HepG2 (cell line): ENCODE data around the gene CHCHD6. TPM values are rescaled to one million over a fixed set of nuclear protein-coding genes. Genes with fewer than 3 reads are reported as not detected.

Experiments
- ATAC-seq: fragments of 200-7000 bp; cut with Tn5 transposase; 3 replicates; pipeline ENCODE4 v1.9.1; 2020; ENCODE audit warnings: mild to moderate bottlenecking, moderate library complexity
- BruUV-seq: library from RNA; stranded (reverse); fragments of 400-500 nt; replicated peaks from 2 replicates; lab custom pipeline; 2021; lab: Mats Ljungman, UMichigan
- CTCF ChIA-PET: fragments of 300-600 bp; formaldehyde crosslinking; extraction: SDS; loops from one replicate; lab custom pipeline; 2021; ENCODE audit warnings: low total read pairs, inconsistent platforms, low intra/inter-chr PET ratio; lab: Yijun Ruan, JAX
- POLR2A ChIA-PET: fragments of 350-600 bp; sonication (Branson Sonifier 250); formaldehyde crosslinking; loops from one replicate; lab custom pipeline; 2020; ENCODE audit warnings: antibody characterized with exemption, inconsistent platforms; lab: Yijun Ruan, JAX
- DNase-seq: peaks from one replicate; pipeline ENCODE4 v3.0.0-alpha.2; 2015; ENCODE audit warnings: low spot score
- FAIRE-seq: peaks from 3 replicates; lab custom pipeline; 2011; peaks lifted over from hg19 to GRCh38; lab: Jason Lieb, UNC
- H2AFZ ChIP-seq: one replicate; pipeline ENCODE4 v1.6.1; 2011; ENCODE audit warnings: low read length, inconsistent platforms
- H3K27ac ChIP-seq: fragments of 300-600 bp; 3 replicates; pipeline ENCODE4 v1.8.0; 2011; ENCODE audit warnings: mixed run types, mild to moderate bottlenecking, mixed read lengths, low read length, inconsistent platforms; ENCODE audit not compliant: insufficient read depth; ENCODE audit errors: extremely low read length
- H3K27me3 ChIP-seq, 2 experiments: fragments of 200-600 bp in 1 of 2; 2 replicates in 1 of 2; 3 replicates in 1 of 2; pipeline versions ENCODE4 v1.6.0 to v1.8.0; 2011; ENCODE audit warnings: low read length in 2 of 2, mild to moderate bottlenecking in 2 of 2, moderate library complexity in 2 of 2, inconsistent platforms in 1 of 2; ENCODE audit not compliant: insufficient read depth in 2 of 2, control insufficient read depth in 1 of 2
- H3K36me3 ChIP-seq, 2 experiments: fragments of 200-600 bp in 1 of 2; replicated peaks in 1 of 2; 2 replicates in 1 of 2; 3 replicates in 1 of 2; pipeline versions ENCODE4 v1.5.1 to v1.8.0; 2011; ENCODE audit warnings: low read length in 2 of 2, inconsistent platforms in 1 of 2; ENCODE audit not compliant: insufficient read depth in 2 of 2, control insufficient read depth in 1 of 2
- H3K4me1 ChIP-seq: 2 replicates; pipeline ENCODE4 v1.5.1; 2012; ENCODE audit warnings: low read length, inconsistent platforms; ENCODE audit not compliant: insufficient read depth
- H3K4me2 ChIP-seq: 2 replicates; pipeline ENCODE4 v1.6.0; 2011; ENCODE audit warnings: low read depth, low read length, inconsistent platforms
- H3K4me3 ChIP-seq, 3 experiments: fragments of 200-600 bp in 1 of 3; sonication (generic), shearing (Covaris generic) in 1 of 3; replicated peaks in 1 of 3; 2 replicates each; pipeline ENCODE4 v1.5.1; 2011 to 2016; ENCODE audit warnings: low read length in 3 of 3, inconsistent platforms in 2 of 3, low read depth in 2 of 3, mild to moderate bottlenecking in 2 of 3, control low read depth in 1 of 3, mixed read lengths in 1 of 3; ENCODE audit not compliant: insufficient read depth in 1 of 3
- H3K79me2 ChIP-seq: one replicate; pipeline ENCODE4 v1.6.1; 2011; ENCODE audit warnings: low read length, inconsistent platforms; ENCODE audit not compliant: insufficient read depth
- H3K9ac ChIP-seq: 2 replicates; pipeline ENCODE4 v1.6.0; 2011; ENCODE audit warnings: mild to moderate bottlenecking, low read depth, low read length, inconsistent platforms; ENCODE audit not compliant: insufficient read depth
- H3K9me3 ChIP-seq: 2 replicates; pipeline ENCODE4 v1.5.1; 2012; ENCODE audit warnings: mild to moderate bottlenecking, low read length
- H4K20me1 ChIP-seq: 2 replicates; pipeline ENCODE4 v1.6.0; 2011; ENCODE audit warnings: inconsistent platforms, mild to moderate bottlenecking, low read length, moderate library complexity; ENCODE audit not compliant: insufficient read depth
- ATF6 ChIP-seq: sonication (generic); formaldehyde crosslinking; conservative IDR thresholded peaks from 2 replicates; pipeline ENCODE4 v1.4.0; 2020; ENCODE audit warnings: missing genetic modification reagents
- CERS6 ChIP-seq: sonication (generic); formaldehyde crosslinking; IDR thresholded peaks from 2 replicates; pipeline ENCODE4 v1.5.0; 2020; ENCODE audit warnings: missing genetic modification reagents
- CHD2 ChIP-seq: IDR thresholded peaks from 2 replicates; pipeline ENCODE4 v1.6.1; 2011; ENCODE audit warnings: low read depth, low read length, improper control_type of control experiment
- DPF2 ChIP-seq: sonication (generic); formaldehyde crosslinking; IDR thresholded peaks from 2 replicates; pipeline ENCODE4 v1.4.0; 2020; ENCODE audit warnings: mild to moderate bottlenecking, low read depth, missing genetic modification reagents, borderline replicate concordance
- EEA1 ChIP-seq: sonication (generic); formaldehyde crosslinking; IDR thresholded peaks from 2 replicates; pipeline ENCODE4 v1.5.1; 2020; ENCODE audit warnings: mild to moderate bottlenecking, missing genetic modification reagents, borderline replicate concordance
- ETS1 ChIP-seq: sonication (generic); formaldehyde crosslinking; IDR thresholded peaks from 2 replicates; pipeline ENCODE4 v1.4.0; 2020; ENCODE audit warnings: missing genetic modification reagents
- GZF1 ChIP-seq: sonication (generic); formaldehyde crosslinking; IDR thresholded peaks from 2 replicates; pipeline ENCODE4 v1.5.1; 2020; ENCODE audit warnings: mild to moderate bottlenecking, missing genetic modification reagents
- HNRNPH1 ChIP-seq: fragments of 200-400 bp; formaldehyde crosslinking; optimal IDR thresholded peaks from 2 replicates; pipeline ENCODE3; 2017; ENCODE audit warnings: mild to moderate bottlenecking, low read depth, low read length
- MXI1 ChIP-seq: IDR thresholded peaks from 3 replicates; pipeline ENCODE4 v1.6.1; 2012; ENCODE audit warnings: low read depth, low read length, inconsistent platforms, borderline replicate concordance
- NFIB ChIP-seq: sonication (generic); formaldehyde crosslinking; IDR thresholded peaks from 2 replicates; pipeline ENCODE4 v1.9.0; 2021; ENCODE audit warnings: missing genetic modification reagents, mild to moderate bottlenecking, borderline replicate concordance
- NFKB2 ChIP-seq: sonication (generic); formaldehyde crosslinking; IDR thresholded peaks from 2 replicates; pipeline ENCODE4 v1.4.0; 2020; ENCODE audit warnings: missing genetic modification reagents, borderline replicate concordance
- POLR2A ChIP-seq, 2 experiments: IDR thresholded peaks; 2 replicates each; pipeline ENCODE4 v1.6.1; 2011; ENCODE audit warnings: low read depth in 2 of 2, low read length in 2 of 2, mild to moderate bottlenecking in 1 of 2, moderate library complexity in 1 of 2; ENCODE audit not compliant: insufficient read depth in 1 of 2
- RBM39 ChIP-seq: fragments of 200-400 bp; formaldehyde crosslinking; IDR thresholded peaks from one replicate; pipeline ENCODE4 v1.6.1; 2018; ENCODE audit warnings: antibody characterized with exemption, mild to moderate bottlenecking, low read depth, low read length; ENCODE audit not compliant: poor library complexity, severe bottlenecking
- SOX6 ChIP-seq, 2 experiments: fragments of 450-650 bp in 1 of 2; sonication (generic) in 1 of 2; formaldehyde crosslinking in 1 of 2; IDR thresholded peaks; 2 replicates each; pipeline versions ENCODE4 v1.4.0 to v1.6.1; 2017 to 2020; ENCODE audit warnings: antibody characterized with exemption in 1 of 2, mild to moderate bottlenecking in 1 of 2, missing genetic modification reagents in 1 of 2
- TBX3 ChIP-seq: fragments of 450-650 bp; IDR thresholded peaks from 2 replicates; pipeline ENCODE4 v1.6.1; 2017; ENCODE audit warnings: antibody characterized with exemption, mild to moderate bottlenecking, inconsistent platforms, borderline replicate concordance
- THYN1 ChIP-seq: sonication (generic); formaldehyde crosslinking; IDR thresholded peaks from 2 replicates; pipeline ENCODE4 v1.8.1; 2023; ENCODE audit warnings: low read depth, mild to moderate bottlenecking, moderate library complexity, missing genetic modification reagents, borderline replicate concordance
- ZFP1 ChIP-seq: IDR thresholded peaks from 2 replicates; pipeline ENCODE4 v1.6.1; 2016
- ZNF350 ChIP-seq: sonication (generic); formaldehyde crosslinking; IDR thresholded peaks from 2 replicates; pipeline ENCODE4 v1.4.0; 2020; ENCODE audit warnings: mild to moderate bottlenecking, low read depth, missing genetic modification reagents, borderline replicate concordance
- ZNF747 ChIP-seq: sonication (generic); formaldehyde crosslinking; IDR thresholded peaks from 2 replicates; pipeline ENCODE4 v1.8.1; 2023; ENCODE audit warnings: missing genetic modification reagents, mild to moderate bottlenecking, borderline replicate concordance
- WGBS: methylation state at CpG from one replicate; pipeline ENCODE4 v1.1.6; 2017; ENCODE audit warnings: low lambda C conversion rate; 5-methylcytosine and 5-hydroxymethylcytosine counted together
- in situ Hi-C: cut with HindIII; loops from 2 replicates; pipeline ENCODE4 v1.10.0; 2017; ENCODE audit warnings: low pct_unique_long_range_greater_than_20kb; ENCODE audit not compliant: extremely low pct_ligation_motif_present
- intact Hi-C: fragments of 100-400 bp; cut with micrococcal nuclease; formaldehyde crosslinking; loops from one replicate; pipeline ENCODE4 v1.10.0; 2022; ENCODE audit not compliant: unreplicated experiment
- polyA plus RNA-seq, 8 experiments: library from polyadenylated mRNA; depleted of rRNA in 3 of 8; stranded (reverse) in 7 of 8; unstranded in 1 of 8; fragments of >200 nt; fragmentation: Illumina TruSeq in 4 of 8; extraction: Trizol in 4 of 8; gene quantifications; 2 replicates each; pipeline versions ENCODE4 v1.2.1 to v1.2.3, GENCODE V29; 2011 to 2016; ENCODE audit warnings: low read depth in 4 of 8, missing spikeins in 1 of 8, mixed read lengths in 1 of 8; ENCODE audit not compliant: insufficient read depth in 1 of 8
- total RNA-seq, 5 experiments: library from RNA; depleted of rRNA; stranded (reverse); fragments of >200 nt; fragmentation: Illumina TruSeq; extraction: Trizol; gene quantifications; 2 replicates each; pipeline ENCODE4 v1.2.3, GENCODE V29; 2016; ENCODE audit warnings: low read depth in 1 of 5
- TF ChIP-seq, protein P1 (sequence below): IDR thresholded peaks from 2 replicates; pipeline ENCODE4 v1.6.1; 2016; ENCODE audit warnings: mild to moderate bottlenecking, missing biosample characterization, missing genetic modification reagents

Gene CHCHD6
- total and polyA plus RNA-seq, 2 of the 13 experiments (the other 11 are each of a cell fraction or from before 2014, with no cell fraction given): 20.3 to 20.8 TPM

- Histone ChIP-seq H3K79me2 (no peaks in the 10 kb centered on the region), H3K4me3 (no peak overlapping the region), H4K20me1 (no peaks in the 10 kb centered on the region), H2AFZ (no peak overlapping the region), H3K4me1 (peaks cover 8% of the 10 kb centered on the region), H3K27ac (no peak overlapping the region), H3K27me3 (no peaks in the 10 kb centered on the region), H3K9me3 (no peaks in the 10 kb centered on the region), H3K4me2 (no peak overlapping the region), H3K9ac (no peak overlapping the region), H3K36me3 (0 out of 5 replicates have a peak, but pooled peaks cover 0 to 1% of the 10 kb centered on the region in 2 experiments)
- DNase-seq: no peak
- POLR2A ChIA-PET: no interaction called here
- intact Hi-C loops (no loop called here), in situ Hi-C loops (no loop called here)
- 95% methylated on average over 5 of the region's 5 CpGs for WGBS
- BruUV-seq: no TSS peak
- CTCF ChIA-PET: no interaction called here
- no peak for FAIRE-seq
- no peak for ATAC-seq
- TF ChIP-seq ZNF350 (CRISPR knock-in tag) (no peak), THYN1 (CRISPR knock-in tag) (no peak), MXI1 (no peak), NFKB2 (no peak), ETS1 (no peak), ZNF747 (CRISPR knock-in tag) (no peak), CHD2 (no peak), HNRNPH1 (no peak), EEA1 (CRISPR knock-in tag) (no peak), POLR2A (IDR thresholded peaks at IDR 0.05; ENCODE audit: insufficient read depth in 1 of 2, low read depth in 2 of 2, low read length in 2 of 2) (no peak), ZFP1 (CRISPR knock-in tag) (no peak), NFIB (CRISPR knock-in tag) (no peak), RBM39 (no peak), ATF6 (CRISPR knock-in tag) (no peak), SOX6 (IDR thresholded peaks at IDR 0.05) (no peak), SOX6 (CRISPR knock-in tag; IDR thresholded peaks at IDR 0.05) (no peak), DPF2 (CRISPR knock-in tag) (no peak), CERS6 (CRISPR knock-in tag) (no peak), TBX3 (no peak), GZF1 (CRISPR knock-in tag) (no peak)
- TF ChIP-seq, protein P1, sequence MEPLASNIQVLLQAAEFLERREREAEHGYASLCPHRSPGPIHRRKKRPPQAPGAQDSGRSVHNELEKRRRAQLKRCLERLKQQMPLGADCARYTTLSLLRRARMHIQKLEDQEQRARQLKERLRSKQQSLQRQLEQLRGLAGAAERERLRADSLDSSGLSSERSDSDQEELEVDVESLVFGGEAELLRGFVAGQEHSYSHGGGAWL (CRISPR knock-in tag): no peak
Observed at GRCh38 chr3:126888186-126888760, 184.2 kb downstream of the CHCHD6 start.
